HG02981 (cell line): ENCODE data around the gene MALRD1.
"Not testable (repeated sequence)": the region's sequence is repeated elsewhere in the genome, so short reads cannot be mapped to it uniquely, and the experiment has no call there.

Experiments used
- ATAC-seq: cut with Tn5 transposase; IDR thresholded peaks from one replicate; pipeline ENCODE4 v1.9.1; 2021; ENCODE audit warnings: mild to moderate bottlenecking, moderate library complexity; ENCODE audit not compliant: unreplicated experiment

MALRD1 gene

GRCh38 chr10:19689231-19689630 is 640.6 kb downstream of the MALRD1 start:
- no peak for ATAC-seq

- ATAC-seq, result no peak
These were observed 650.7 kb downstream of the MALRD1 start for GRCh38 chr10:19699299-19699698.

- no peak for ATAC-seq
These were observed 652.9 kb downstream of the MALRD1 start for GRCh38 chr10:19701427-19702052.

- ATAC-seq, result no peak
These were observed 653.6 kb downstream of the MALRD1 start for GRCh38 chr10:19702215-19702614.

GRCh38 chr10:19704544-19704943 is 655.9 kb downstream of the MALRD1 start:
- ATAC-seq, result no peak

GRCh38 chr10:19705250-19705649 is 656.6 kb downstream of the MALRD1 start:
- ATAC-seq, result no peak

- no peak for ATAC-seq
These were observed 658.3 kb downstream of the MALRD1 start for GRCh38 chr10:19706904-19707303.

GRCh38 chr10:19707376-19707775 is 658.8 kb downstream of the MALRD1 start:
- ATAC-seq, result no peak

- no peak for ATAC-seq
These were observed 659.4 kb downstream of the MALRD1 start for GRCh38 chr10:19708031-19708430.

- ATAC-seq, result no peak
These were observed 662.0 kb downstream of the MALRD1 start for GRCh38 chr10:19710600-19710999.

- ATAC-seq, result no peak
These were observed 664.6 kb downstream of the MALRD1 start for GRCh38 chr10:19713159-19713558.

GRCh38 chr10:19713800-19714525 is 665.4 kb downstream of the MALRD1 start:
- ATAC-seq, result no peak

- ATAC-seq, result no peak
These were observed 670.7 kb downstream of the MALRD1 start for GRCh38 chr10:19719284-19719683.

- no peak for ATAC-seq
These were observed 675.7 kb downstream of the MALRD1 start for GRCh38 chr10:19724287-19724686.

- ATAC-seq, result no peak
These were observed 679.8 kb downstream of the MALRD1 start for GRCh38 chr10:19728376-19728775.

GRCh38 chr10:19728964-19729363 is 680.4 kb downstream of the MALRD1 start:
- ATAC-seq, result no peak

- ATAC-seq, result no peak
These were observed 681.7 kb downstream of the MALRD1 start for GRCh38 chr10:19730167-19730906.

- no peak for ATAC-seq
These were observed 682.3 kb downstream of the MALRD1 start for GRCh38 chr10:19730907-19731217.

- no peak for ATAC-seq
These were observed 683.0 kb downstream of the MALRD1 start for GRCh38 chr10:19731560-19731959.

- ATAC-seq, result no peak
These were observed 689.8 kb downstream of the MALRD1 start for GRCh38 chr10:19738440-19738839.

GRCh38 chr10:19739232-19739631 is 690.6 kb downstream of the MALRD1 start:
- not testable (repeated sequence) for ATAC-seq

GRCh38 chr10:19742144-19742543 is 693.5 kb downstream of the MALRD1 start:
- ATAC-seq, result not testable (repeated sequence)
